Measurements from ENCODE around the gene SIDT2.
A peak's percentile ranks its signal among the peaks of the same experiment; 100 is the strongest.

Gene SIDT2

DNA sequence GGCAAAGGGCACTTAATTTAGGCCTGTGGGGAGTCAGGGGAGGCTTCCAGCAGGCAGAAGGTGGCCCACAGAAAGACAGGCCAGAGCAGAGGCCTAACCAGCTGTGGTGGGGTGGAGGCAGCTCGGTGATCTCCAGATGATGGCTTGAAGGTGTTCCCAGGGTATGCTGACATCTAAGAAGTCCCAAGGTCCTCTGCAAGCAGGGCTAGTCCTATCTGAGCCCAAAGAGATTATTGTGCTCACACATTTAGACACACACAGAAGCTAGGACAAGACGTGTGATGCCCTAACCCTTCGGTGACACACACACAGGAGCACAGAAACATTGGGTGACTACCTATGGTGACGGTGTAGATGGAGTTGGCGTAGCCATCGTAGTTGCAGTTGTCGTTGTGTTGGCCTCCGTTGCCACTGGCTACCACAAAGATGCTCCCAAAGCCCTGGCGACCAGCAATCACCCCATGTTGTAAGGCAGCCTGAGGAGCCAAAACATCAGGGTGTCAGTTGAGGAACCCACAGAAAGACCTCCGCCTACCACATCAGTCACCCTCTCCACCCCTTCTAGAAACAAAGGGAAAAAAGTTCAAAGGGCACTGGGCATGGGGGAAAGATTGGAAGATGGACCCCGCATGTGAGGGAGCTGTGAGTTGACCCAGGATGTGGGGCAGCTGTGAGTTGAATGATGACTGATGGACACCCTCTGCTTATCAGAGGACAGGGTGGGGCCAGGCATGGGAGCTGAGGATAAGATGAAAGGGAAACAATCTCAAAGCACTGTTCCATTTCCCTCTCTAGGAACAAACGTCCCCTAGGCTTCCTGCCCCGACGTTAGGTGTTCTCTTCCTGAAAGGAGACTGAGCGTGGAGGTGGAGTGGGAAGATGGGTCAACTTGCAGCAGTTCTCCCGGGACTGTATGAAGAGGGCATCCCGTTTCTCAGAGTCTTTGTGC, 45.5 kb downstream of the SIDT2 start:
- DNase-seq = no peak

DNA sequence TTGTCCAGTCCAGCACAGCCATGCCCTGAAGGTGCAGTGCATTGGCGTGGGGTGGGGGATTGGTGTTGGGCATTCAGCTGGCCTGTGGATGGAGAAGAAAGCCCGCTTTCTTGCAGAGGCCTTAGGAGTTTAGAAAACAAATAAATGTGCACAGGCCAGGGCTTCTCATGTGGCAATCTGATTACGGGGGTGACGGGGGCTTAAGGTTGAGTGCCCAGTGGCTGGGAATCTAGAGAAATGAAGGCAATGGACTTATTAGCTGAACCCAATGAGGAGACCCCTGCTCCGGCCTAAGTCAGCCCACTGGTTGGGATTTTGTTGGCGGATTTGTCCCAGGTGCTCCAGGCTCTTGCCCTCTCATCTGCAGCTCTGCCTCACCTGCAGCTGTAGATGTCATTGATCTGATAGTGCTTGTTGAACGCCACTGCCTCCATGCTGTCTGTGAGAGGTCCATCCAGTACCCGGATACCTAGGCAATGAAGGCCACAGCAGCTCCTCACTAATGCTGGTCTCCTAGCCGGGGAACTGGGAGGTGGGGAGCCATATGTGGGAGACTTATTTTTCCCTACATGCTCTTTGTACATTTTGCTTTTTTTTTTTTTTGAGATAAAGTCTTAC, 47.1 kb downstream of the SIDT2 start:
- no peak for DNase-seq

DNA sequence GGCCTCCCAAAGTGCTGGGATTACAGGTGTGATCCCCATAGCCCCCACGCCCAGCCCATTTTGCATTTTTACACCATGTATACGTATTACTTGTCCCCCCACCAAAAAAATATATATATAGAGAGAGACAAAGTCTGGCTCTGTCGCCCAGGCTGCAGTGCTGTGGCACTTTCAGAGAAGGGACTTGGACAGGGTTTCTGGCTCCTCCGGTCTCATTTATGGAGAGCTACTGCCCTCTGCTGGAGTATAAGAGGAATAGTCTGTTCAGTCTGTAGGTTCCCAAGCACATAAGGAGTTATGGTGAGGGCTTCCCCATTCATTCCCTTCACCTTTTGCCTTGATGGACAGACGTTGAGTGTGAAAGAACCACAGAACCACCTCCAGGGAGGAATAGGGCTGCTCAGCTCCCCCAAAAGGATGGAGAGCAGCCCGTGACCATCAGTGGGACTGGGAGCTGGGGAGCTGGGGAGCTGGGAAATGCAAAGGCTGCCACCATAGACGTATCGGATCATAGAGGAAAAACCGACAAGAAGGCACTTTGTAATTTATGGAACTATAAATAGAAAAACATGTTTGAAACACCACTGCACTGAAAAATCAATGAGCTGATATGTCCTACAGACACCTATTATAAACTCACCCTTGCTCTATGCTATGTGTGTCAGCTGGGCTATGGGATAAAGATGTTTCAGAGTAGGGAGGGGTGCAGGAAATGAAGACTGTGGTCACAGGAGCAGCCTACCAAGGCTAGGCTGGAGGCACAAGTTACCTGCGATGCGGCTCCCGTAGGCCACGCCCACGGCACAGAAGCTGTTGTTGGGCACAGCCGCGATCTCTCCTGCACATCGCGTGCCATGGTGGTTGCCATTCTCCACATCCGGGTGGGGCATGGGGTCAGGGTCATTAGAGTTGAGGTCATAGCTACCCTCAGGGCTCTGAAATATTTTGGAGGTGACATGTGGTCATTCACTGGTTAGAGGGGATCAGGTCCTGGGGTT, 48.1 kb downstream of the SIDT2 start:
- DNase-seq = peak; percentile 31

DNA sequence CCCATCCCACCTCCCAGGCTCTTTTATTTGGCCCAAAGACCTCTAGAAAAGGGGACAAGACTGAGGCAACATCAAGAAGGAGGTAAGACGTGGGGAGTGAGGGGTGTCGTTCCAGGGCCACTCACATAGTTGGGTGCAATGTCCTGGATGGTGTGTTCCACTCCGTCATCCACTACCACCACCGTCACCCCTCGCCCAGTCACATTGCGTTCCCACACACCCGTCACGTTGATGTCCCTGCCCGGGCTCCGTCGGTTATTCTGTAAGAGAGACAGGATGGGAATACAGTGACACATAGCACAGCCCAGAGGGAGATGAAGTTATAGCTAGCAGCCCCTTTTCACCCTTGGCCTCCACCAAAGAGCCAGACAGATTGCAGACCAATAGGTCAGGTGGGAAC, 49.5 kb downstream of the SIDT2 start:
- no peak for DNase-seq

DNA sequence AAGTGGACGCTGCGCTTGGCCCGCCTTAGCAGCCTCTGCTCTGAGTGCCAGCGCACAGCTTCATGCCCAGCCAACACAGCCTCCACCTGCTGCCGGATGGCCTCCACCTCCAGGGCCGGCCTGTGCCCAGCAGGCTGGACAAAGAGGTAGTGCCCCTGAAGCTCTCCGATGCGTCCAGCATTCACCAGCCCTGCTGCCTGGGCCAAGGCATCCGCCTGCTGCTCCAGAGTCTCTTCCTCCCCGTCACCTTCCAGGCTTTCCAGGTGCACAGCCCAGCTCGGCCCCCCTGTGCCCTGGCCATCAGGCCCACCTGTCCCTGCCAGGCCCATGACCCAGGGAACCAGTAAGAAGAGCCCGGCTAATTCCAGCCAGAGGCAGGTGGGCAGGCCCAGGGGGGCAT, 50.9 kb downstream of the SIDT2 start:
- DNase-seq = no peak

- no peak for DNase-seq
These were observed 51.4 kb downstream of the SIDT2 start for GRCh38 chr11:117229931-117230285.

DNA sequence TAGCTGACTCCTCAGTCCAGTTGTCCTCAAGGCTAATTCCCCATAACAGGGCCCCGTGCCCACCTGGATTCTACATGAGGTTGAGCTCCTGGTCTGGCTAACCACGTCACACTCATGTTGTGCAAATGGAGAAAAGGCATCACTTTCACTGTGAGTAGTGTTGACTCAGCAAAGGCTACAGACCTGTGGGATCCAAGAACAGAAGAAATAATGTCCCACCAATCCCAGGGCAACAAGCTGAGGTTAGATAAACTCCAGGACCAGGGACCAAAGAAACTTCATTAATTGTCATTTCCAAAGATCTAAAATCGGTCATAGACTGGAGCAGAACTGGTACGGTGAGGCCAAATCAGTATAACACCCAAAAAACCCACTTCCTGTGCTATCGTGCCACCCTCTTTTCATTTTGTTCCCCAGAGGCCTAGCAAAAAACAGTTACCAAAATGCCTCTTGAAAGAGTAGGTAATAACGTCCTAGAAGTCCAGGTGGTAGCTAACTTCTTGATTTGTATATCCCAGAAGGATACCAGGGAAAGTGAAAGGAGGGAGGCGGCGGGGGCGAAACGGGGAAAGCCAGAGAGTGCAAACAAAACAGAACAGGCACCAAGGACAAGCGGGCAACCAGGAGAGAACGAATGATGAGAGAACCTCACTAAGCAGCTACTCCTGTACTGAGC, 51.9 kb downstream of the SIDT2 start:
- no peak for DNase-seq

GRCh38 chr11:117230999-117231841, 52.7 kb downstream of the SIDT2 start:
- no peak for DNase-seq

DNA sequence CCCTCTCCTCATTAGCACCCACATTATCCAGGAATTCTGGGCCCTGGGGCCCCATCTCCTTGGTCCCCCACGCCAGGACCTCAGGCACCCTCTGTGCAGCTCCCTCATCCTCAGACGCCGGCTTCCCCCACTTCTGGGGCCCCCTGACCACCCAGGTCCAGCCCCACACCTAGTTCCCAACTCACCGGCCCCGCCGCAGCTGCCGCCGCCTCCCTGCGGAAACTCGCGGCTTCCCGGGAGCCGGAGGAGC, 53.2 kb downstream of the SIDT2 start, which contains the start of gene PCSK7:
Gene PCSK7, minus strand, starts transcription at position 232 of the 250 bp plus-strand sequence. CDS start 2,229 bp downstream, outside the sequence.
- no peak for DNase-seq

DNA sequence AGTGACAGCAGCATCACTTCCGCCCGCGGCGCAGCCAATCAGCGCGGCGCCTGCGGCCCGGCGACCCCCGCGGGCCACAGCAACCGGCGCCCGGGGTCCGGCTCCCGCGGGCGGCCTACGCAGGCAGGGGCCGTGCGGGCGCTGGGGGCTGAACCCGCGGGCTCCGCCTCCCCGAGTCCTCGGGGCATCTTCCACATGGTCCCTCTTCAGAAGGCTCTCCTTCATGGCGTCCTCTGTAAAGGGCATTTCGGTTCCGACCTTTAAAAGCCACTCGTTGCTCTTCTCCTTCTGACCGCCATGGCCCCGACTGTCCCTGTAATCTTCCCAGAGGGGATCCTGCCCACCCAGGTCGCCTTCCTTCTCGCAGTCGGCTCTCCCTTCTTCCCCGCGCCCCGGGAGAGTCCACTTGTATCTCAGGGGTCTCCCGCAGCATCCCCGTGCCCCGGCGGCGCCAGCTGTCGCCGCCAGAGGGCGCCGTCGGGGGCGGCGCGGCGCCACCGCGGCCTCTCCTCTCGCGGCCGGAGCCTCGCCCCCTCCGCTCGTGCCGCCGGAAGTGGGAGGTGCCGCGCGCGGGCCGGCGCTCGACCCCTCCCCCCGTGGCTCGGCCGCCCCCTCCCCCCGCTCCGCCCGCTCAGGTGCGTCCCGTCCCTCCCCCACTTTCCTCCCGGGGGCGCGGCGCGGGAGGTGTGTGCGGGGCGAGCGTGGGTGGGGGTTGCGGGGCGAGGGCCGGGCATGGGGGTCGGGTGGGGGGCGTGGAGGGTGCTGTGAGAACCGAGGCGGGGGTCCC, 53.7 kb downstream of the SIDT2 start, which contains the start of gene RNF214:
Gene RNF214, plus strand, starts transcription at position 580 of the 787 bp plus-strand sequence. CDS start 1,602 bp downstream, outside the sequence.
- peak; percentile 43 for DNase-seq

DNA sequence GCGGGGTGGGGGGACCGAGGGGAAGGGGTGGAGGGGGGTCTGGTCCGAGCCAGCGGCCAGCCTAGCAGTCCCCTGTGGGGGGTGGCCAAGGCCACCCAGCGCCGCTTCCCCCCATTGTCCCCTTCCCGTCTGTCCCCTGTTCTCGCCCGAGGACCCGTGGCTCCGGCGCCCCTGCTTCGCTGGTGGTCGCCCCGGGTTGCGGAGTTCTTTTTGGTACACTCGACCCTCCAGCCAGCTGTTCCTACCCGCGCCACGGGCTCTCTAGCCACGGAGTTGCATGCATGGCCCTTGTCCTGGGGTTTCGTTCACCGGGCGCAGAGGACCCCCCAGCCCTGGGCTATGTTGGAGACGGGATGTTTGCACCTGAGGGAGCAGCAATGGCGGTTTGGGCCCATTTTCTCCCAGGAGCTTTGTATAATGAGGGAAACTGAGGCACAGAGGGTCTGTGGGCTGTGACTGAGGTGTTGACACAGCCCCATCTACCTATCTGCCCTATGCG, 54.4 kb downstream of the SIDT2 start:
- no peak for DNase-seq

DNA sequence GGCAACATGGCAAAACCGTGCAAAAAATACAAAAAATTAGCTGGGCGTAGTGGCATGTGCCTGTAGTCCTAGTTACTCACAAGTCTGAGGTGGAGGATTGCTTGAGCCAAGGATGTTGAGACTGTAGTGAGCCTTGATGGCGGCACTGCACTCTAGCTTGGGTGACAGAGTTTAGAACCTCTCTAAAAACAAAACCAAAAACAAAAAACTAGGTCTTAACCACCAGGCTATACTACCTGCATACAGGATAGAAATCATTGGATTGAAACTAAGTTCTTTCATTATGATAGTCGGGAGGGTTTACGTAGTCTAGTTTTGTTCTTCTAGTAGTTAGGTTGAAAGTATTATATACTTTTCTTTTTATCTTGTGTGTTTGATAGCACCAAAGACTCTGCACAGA, 59.7 kb downstream of the SIDT2 start:
- DNase-seq = no peak

- DNase-seq = no peak
These were observed 60.8 kb downstream of the SIDT2 start for GRCh38 chr11:117239295-117239694.
